Astrocyte (in vitro differentiated cells and primary cell): ENCODE results near the gene TRRAP.

Source experiments
- EZH2 ChIP-seq: IDR thresholded peaks from 2 replicates; pipeline ENCODE4 v1.6.1; 2012; ENCODE audit warnings: mild to moderate bottlenecking, low read length, inconsistent platforms; ENCODE audit not compliant: insufficient read depth
- TF ChIP-seq, protein P1 (sequence below): IDR thresholded peaks from 2 replicates; pipeline ENCODE4 v1.5.1; 2011; ENCODE audit warnings: low read depth, mild to moderate bottlenecking, inconsistent platforms, low read length, moderate library complexity; ENCODE audit not compliant: insufficient read depth

DNA sequence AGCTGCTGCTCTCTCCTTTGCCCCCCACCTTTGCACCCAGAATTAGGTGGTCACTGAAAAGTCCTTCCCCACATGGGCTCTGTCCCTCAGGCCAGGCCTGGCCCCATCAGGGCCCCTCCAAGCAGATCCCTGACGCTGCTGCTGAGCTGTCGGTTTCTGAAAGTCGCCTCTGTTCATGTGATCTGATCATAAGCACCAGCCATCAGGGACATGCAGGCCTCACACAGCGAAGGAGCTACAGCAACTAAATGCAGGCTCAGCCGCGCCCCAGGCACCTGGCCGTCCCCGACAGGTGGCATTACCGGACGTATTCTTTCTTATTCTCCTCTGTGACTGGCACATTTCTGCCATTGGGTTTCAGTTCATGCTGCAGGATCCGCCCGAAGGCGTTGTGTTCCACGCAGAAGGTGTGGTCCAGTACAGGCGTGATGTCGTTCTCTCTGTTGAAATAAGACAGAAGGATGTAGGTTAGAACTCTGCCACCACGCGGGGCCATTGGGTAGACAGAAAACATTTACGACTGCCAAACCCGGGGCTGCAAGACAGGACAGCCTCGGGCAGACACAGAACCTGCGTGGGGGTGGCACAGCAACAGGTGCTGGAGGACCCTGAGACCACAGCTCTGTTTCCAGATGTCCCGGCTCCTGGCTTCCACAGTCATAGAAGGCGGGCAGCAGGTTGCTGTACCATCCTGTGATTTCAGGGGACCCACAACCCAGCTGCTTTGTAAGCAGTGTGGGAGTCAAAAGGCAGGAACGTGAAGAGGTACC lies 159.9 kb downstream of the TRRAP start:
- TF ChIP-seq, protein P1, sequence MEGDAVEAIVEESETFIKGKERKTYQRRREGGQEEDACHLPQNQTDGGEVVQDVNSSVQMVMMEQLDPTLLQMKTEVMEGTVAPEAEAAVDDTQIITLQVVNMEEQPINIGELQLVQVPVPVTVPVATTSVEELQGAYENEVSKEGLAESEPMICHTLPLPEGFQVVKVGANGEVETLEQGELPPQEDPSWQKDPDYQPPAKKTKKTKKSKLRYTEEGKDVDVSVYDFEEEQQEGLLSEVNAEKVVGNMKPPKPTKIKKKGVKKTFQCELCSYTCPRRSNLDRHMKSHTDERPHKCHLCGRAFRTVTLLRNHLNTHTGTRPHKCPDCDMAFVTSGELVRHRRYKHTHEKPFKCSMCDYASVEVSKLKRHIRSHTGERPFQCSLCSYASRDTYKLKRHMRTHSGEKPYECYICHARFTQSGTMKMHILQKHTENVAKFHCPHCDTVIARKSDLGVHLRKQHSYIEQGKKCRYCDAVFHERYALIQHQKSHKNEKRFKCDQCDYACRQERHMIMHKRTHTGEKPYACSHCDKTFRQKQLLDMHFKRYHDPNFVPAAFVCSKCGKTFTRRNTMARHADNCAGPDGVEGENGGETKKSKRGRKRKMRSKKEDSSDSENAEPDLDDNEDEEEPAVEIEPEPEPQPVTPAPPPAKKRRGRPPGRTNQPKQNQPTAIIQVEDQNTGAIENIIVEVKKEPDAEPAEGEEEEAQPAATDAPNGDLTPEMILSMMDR, result no peak
- TF ChIP-seq EZH2, result no peak
